ENCODE results near the gene SEPTIN5. TPM values are rescaled to one million over a fixed set of nuclear protein-coding genes. Genes with fewer than 3 reads are reported as not detected.

The SEPTIN5 gene
- total and polyA plus RNA-seq, 9 of the 15 experiments (the other 6 are each of a cell fraction or from before 2014, with no cell fraction given) = 0.03 to 195 (median 119) TPM

- TF ChIP-seq, protein P1, sequence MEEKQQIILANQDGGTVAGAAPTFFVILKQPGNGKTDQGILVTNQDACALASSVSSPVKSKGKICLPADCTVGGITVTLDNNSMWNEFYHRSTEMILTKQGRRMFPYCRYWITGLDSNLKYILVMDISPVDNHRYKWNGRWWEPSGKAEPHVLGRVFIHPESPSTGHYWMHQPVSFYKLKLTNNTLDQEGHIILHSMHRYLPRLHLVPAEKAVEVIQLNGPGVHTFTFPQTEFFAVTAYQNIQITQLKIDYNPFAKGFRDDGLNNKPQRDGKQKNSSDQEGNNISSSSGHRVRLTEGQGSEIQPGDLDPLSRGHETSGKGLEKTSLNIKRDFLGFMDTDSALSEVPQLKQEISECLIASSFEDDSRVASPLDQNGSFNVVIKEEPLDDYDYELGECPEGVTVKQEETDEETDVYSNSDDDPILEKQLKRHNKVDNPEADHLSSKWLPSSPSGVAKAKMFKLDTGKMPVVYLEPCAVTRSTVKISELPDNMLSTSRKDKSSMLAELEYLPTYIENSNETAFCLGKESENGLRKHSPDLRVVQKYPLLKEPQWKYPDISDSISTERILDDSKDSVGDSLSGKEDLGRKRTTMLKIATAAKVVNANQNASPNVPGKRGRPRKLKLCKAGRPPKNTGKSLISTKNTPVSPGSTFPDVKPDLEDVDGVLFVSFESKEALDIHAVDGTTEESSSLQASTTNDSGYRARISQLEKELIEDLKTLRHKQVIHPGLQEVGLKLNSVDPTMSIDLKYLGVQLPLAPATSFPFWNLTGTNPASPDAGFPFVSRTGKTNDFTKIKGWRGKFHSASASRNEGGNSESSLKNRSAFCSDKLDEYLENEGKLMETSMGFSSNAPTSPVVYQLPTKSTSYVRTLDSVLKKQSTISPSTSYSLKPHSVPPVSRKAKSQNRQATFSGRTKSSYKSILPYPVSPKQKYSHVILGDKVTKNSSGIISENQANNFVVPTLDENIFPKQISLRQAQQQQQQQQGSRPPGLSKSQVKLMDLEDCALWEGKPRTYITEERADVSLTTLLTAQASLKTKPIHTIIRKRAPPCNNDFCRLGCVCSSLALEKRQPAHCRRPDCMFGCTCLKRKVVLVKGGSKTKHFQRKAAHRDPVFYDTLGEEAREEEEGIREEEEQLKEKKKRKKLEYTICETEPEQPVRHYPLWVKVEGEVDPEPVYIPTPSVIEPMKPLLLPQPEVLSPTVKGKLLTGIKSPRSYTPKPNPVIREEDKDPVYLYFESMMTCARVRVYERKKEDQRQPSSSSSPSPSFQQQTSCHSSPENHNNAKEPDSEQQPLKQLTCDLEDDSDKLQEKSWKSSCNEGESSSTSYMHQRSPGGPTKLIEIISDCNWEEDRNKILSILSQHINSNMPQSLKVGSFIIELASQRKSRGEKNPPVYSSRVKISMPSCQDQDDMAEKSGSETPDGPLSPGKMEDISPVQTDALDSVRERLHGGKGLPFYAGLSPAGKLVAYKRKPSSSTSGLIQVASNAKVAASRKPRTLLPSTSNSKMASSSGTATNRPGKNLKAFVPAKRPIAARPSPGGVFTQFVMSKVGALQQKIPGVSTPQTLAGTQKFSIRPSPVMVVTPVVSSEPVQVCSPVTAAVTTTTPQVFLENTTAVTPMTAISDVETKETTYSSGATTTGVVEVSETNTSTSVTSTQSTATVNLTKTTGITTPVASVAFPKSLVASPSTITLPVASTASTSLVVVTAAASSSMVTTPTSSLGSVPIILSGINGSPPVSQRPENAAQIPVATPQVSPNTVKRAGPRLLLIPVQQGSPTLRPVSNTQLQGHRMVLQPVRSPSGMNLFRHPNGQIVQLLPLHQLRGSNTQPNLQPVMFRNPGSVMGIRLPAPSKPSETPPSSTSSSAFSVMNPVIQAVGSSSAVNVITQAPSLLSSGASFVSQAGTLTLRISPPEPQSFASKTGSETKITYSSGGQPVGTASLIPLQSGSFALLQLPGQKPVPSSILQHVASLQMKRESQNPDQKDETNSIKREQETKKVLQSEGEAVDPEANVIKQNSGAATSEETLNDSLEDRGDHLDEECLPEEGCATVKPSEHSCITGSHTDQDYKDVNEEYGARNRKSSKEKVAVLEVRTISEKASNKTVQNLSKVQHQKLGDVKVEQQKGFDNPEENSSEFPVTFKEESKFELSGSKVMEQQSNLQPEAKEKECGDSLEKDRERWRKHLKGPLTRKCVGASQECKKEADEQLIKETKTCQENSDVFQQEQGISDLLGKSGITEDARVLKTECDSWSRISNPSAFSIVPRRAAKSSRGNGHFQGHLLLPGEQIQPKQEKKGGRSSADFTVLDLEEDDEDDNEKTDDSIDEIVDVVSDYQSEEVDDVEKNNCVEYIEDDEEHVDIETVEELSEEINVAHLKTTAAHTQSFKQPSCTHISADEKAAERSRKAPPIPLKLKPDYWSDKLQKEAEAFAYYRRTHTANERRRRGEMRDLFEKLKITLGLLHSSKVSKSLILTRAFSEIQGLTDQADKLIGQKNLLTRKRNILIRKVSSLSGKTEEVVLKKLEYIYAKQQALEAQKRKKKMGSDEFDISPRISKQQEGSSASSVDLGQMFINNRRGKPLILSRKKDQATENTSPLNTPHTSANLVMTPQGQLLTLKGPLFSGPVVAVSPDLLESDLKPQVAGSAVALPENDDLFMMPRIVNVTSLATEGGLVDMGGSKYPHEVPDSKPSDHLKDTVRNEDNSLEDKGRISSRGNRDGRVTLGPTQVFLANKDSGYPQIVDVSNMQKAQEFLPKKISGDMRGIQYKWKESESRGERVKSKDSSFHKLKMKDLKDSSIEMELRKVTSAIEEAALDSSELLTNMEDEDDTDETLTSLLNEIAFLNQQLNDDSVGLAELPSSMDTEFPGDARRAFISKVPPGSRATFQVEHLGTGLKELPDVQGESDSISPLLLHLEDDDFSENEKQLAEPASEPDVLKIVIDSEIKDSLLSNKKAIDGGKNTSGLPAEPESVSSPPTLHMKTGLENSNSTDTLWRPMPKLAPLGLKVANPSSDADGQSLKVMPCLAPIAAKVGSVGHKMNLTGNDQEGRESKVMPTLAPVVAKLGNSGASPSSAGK (IDR thresholded peaks at IDR 0.05) = peak; percentile 35
- TF ChIP-seq ZNF668 (CRISPR knock-in tag; IDR thresholded peaks at IDR 0.05) (peak; percentile 75), SPI1 (IDR thresholded peaks at IDR 0.05; ENCODE audit: borderline replicate concordance, low read depth, low read length) (no peak), ETS2 (tag; IDR thresholded peaks at IDR 0.05; ENCODE audit: borderline replicate concordance, poor library complexity, severe bottlenecking) (peak; percentile 23), ZSCAN32 (CRISPR knock-in tag; IDR thresholded peaks at IDR 0.05) (peak; percentile 85), COPS2 (conservative IDR thresholded peaks at IDR 0.05) (no peak), ZNF24 (IDR thresholded peaks at IDR 0.05) (peak; percentile 68; the same call in 1 of the 2 replicates), TRIM24 (IDR thresholded peaks at IDR 0.05) (peak; percentile 100), RNF219 (CRISPR knock-in tag; IDR thresholded peaks at IDR 0.05) (0 out of 2 replicates have a peak, but pooled peaks have one; percentile 45), ETV1 (tag; conservative IDR thresholded peaks at IDR 0.05; ENCODE audit: low read depth) (peak; percentile 70), ZC3H8 (IDR thresholded peaks at IDR 0.05) (no peak), PPARD (CRISPR knock-in tag; IDR thresholded peaks at IDR 0.05) (0 out of 2 replicates have a peak, but pooled peaks have one; percentile 57), RNF2 (IDR thresholded peaks at IDR 0.05) (peak; percentile 68), ZNF766 (CRISPR knock-in tag; conservative IDR thresholded peaks at IDR 0.05) (peak; percentile 70)
Measured at GRCh38 chr22:19680911-19681862, 33.1 kb upstream of the SEPTIN5 start (continued).
